ENCODE results near the gene EXOC1.
"Not testable (repeated sequence)": the region's sequence is repeated elsewhere in the genome, so short reads cannot be mapped to it uniquely, and the experiment has no call there.

DNA sequence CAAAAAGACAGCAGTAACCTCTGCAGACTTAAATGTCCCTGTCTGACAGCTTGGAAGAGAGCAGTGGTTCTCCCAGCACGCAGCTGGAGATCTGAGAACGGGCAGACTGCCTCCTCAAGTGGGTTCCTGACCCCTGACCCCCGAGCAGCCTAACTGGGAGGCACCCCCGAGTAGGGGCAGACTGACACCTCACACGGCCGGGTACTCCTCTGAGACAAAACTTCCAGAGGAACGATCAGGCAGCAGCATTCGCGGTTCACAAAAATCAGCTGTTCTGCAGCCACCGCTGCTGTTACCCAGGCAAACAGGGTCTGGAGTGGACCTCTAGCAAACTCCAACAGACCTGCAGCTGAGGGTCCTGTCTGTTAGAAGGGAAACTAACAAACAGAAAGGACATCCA, 11.1 kb upstream of the EXOC1 start:
- TF ChIP-seq EZH2phosphoT487 (IDR thresholded peaks at IDR 0.05; ENCODE audit: borderline replicate concordance, low read depth, low read length); CTCF (conservative IDR thresholded peaks at IDR 0.05; ENCODE audit: low read length): not testable (repeated sequence)
